Endothelial cell of umbilical vein (primary cell): ENCODE measurements around the gene TMIE. TPM values are rescaled to one million over a fixed set of nuclear protein-coding genes. Genes with fewer than 3 reads are reported as not detected.

Source experiments
- BruUV-seq: library from RNA; stranded (reverse); fragments of 400-500 nt; replicated peaks from 2 replicates; lab custom pipeline; 2021; lab: Mats Ljungman, UMichigan
- CTCF ChIA-PET: fragments of 300-600, 350-600 bp; sonication (Branson Sonifier 250); formaldehyde crosslinking; loops from one replicate; lab custom pipeline; 2021; ENCODE audit warnings: antibody characterized with exemption, inconsistent platforms; lab: Charles Lee
- POLR2A ChIA-PET: fragments of 300-600, 350-600 bp; sonication (Branson Sonifier 250); formaldehyde crosslinking; loops from one replicate; lab custom pipeline; 2021; ENCODE audit warnings: antibody characterized with exemption, inconsistent platforms; lab: Charles Lee
- DNase-seq: peaks from one replicate; pipeline ENCODE4 v3.0.0-alpha.2; 2011; ENCODE audit warnings: low read depth, low spot score
- FAIRE-seq: peaks from 2 replicates; lab custom pipeline; 2011; peaks lifted over from hg19 to GRCh38; lab: Jason Lieb, UNC
- H2AFZ ChIP-seq: 2 replicates; pipeline ENCODE4 v1.6.0; 2012; ENCODE audit warnings: low read depth, low read length, control low read depth, inconsistent platforms
- H3K27ac ChIP-seq: 2 replicates; pipeline ENCODE4 v1.5.1; 2011; ENCODE audit warnings: low read depth, mild to moderate bottlenecking, control low read depth, low read length, moderate library complexity; ENCODE audit not compliant: insufficient read depth
- H3K27me3 ChIP-seq, 2 experiments: 2 replicates each; pipeline versions ENCODE4 v1.6.0 to v1.6.1; 2011; ENCODE audit warnings: low read length in 2 of 2, mixed read lengths in 1 of 2; ENCODE audit not compliant: control insufficient read depth in 2 of 2, insufficient read depth in 2 of 2
- H3K36me3 ChIP-seq, 2 experiments: 2 replicates in 1 of 2; 3 replicates in 1 of 2; pipeline ENCODE4 v1.5.1; 2011; ENCODE audit warnings: low read length in 2 of 2, mild to moderate bottlenecking in 1 of 2, moderate library complexity in 1 of 2; ENCODE audit not compliant: control insufficient read depth in 2 of 2, insufficient read depth in 2 of 2; ENCODE audit errors: extremely low read depth in 1 of 2
- H3K4me1 ChIP-seq: 3 replicates; pipeline ENCODE4 v1.5.1; 2011; ENCODE audit warnings: mild to moderate bottlenecking, low read length; ENCODE audit not compliant: control insufficient read depth, insufficient read depth; ENCODE audit errors: extremely low read depth
- H3K4me2 ChIP-seq: 2 replicates; pipeline ENCODE4 v1.6.1; 2011; ENCODE audit warnings: low read length, control low read depth, mixed read lengths; ENCODE audit not compliant: insufficient read depth
- H3K4me3 ChIP-seq, 3 experiments: fragments of 200-600 bp in 1 of 3; sonication (generic), shearing (Covaris generic) in 1 of 3; replicated peaks in 1 of 3; 2 replicates each; pipeline ENCODE4 v1.5.1; 2011 to 2016; ENCODE audit warnings: control low read depth in 3 of 3, low read length in 3 of 3, mild to moderate bottlenecking in 2 of 3, inconsistent platforms in 1 of 3, low read depth in 1 of 3, moderate library complexity in 1 of 3; ENCODE audit not compliant: insufficient read depth in 1 of 3
- H3K79me2 ChIP-seq: 2 replicates; pipeline ENCODE4 v1.6.0; 2012; ENCODE audit warnings: low read length, inconsistent platforms; ENCODE audit not compliant: control insufficient read depth, insufficient read depth
- H3K9ac ChIP-seq: replicated peaks from 2 replicates; pipeline ENCODE3; 2011; ENCODE audit warnings: low read length, control low read depth; ENCODE audit not compliant: insufficient read depth; ENCODE audit errors: extremely low read depth
- H3K9me1 ChIP-seq: replicated peaks from 3 replicates; pipeline ENCODE4 v1.6.0; 2011; ENCODE audit warnings: mild to moderate bottlenecking, low read length; ENCODE audit not compliant: control insufficient read depth, insufficient read depth; ENCODE audit errors: extremely low read depth
- H3K9me3 ChIP-seq: replicated peaks from 2 replicates; pipeline ENCODE4 v1.5.1; 2012; ENCODE audit warnings: low read length, inconsistent platforms; ENCODE audit not compliant: control insufficient read depth, insufficient read depth
- H4K20me1 ChIP-seq: replicated peaks from 2 replicates; pipeline ENCODE3; 2011; ENCODE audit warnings: mild to moderate bottlenecking, low read length; ENCODE audit not compliant: control insufficient read depth, insufficient read depth; ENCODE audit errors: extremely low read depth
- EZH2 ChIP-seq: IDR thresholded peaks from 2 replicates; pipeline ENCODE4 v1.6.1; 2012; ENCODE audit warnings: borderline replicate concordance, low read depth, mild to moderate bottlenecking, moderate library complexity, low read length, inconsistent platforms; ENCODE audit not compliant: severe bottlenecking
- FOS ChIP-seq: IDR thresholded peaks from 2 replicates; pipeline ENCODE4 v1.6.1; 2011; ENCODE audit warnings: mild to moderate bottlenecking, low read length, moderate library complexity, borderline replicate concordance; ENCODE audit not compliant: insufficient read depth
- GATA2 ChIP-seq: IDR thresholded peaks from 2 replicates; pipeline ENCODE4 v1.7.0; 2011; ENCODE audit warnings: low read depth, mild to moderate bottlenecking, moderate library complexity, mixed read lengths, low read length; ENCODE audit not compliant: insufficient read length, insufficient read depth
- JUN ChIP-seq: IDR thresholded peaks from 2 replicates; pipeline ENCODE4 v1.6.1; 2011; ENCODE audit warnings: borderline replicate concordance, low read depth; ENCODE audit not compliant: insufficient read length, insufficient read depth
- MYC ChIP-seq: IDR thresholded peaks from one replicate; pipeline ENCODE4 v1.6.1; 2011; ENCODE audit warnings: mild to moderate bottlenecking, low read depth, low read length
- POLR2A ChIP-seq: IDR thresholded peaks from 2 replicates; pipeline ENCODE4 v1.6.1; 2012; ENCODE audit warnings: low read depth, mild to moderate bottlenecking, control low read depth, low read length
- POLR2AphosphoS5 ChIP-seq: IDR thresholded peaks from 2 replicates; pipeline ENCODE4 v1.6.1; 2012; ENCODE audit warnings: low read depth, mild to moderate bottlenecking, control low read depth, low read length, moderate library complexity; ENCODE audit not compliant: insufficient read depth
- dilution Hi-C: fragments of 300-500 bp; cut with MboI; formaldehyde crosslinking; loops from one replicate; pipeline ENCODE4 v1.15.0; 2019; ENCODE audit warnings: low sequenced_read_pairs; ENCODE audit not compliant: extremely low pct_ligation_motif_present
- intact Hi-C: fragments of 100-400 bp; cut with micrococcal nuclease; formaldehyde crosslinking; loops from one replicate; pipeline ENCODE4 v1.10.0; 2022
- polyA plus RNA-seq, 4 experiments: library from polyadenylated mRNA; depleted of rRNA in 3 of 4; stranded (reverse) in 3 of 4; unstranded in 1 of 4; fragments of >200 nt; gene quantifications; 2 replicates each; pipeline versions ENCODE4 v1.2.1 to v1.2.3, GENCODE V29; 2011 to 2012; ENCODE audit warnings: missing spikeins in 1 of 4
- total RNA-seq: library from RNA; stranded (reverse); gene quantifications from 2 replicates; pipeline ENCODE4 v1.2.3, GENCODE V29; 2021
- TF ChIP-seq, protein P1 (sequence below): IDR thresholded peaks from 2 replicates; pipeline ENCODE4 v1.6.1; 2011; ENCODE audit not compliant: insufficient read depth, insufficient read length
- TF ChIP-seq, protein P2 (sequence below), 2 donors: IDR thresholded peaks; 1 replicate in 1 of 2; 2 replicates in 1 of 2; pipeline ENCODE4 v1.5.1; 2011; ENCODE audit warnings: low read length in 2 of 2, mild to moderate bottlenecking in 2 of 2, moderate library complexity in 2 of 2, control low read depth in 1 of 2, inconsistent platforms in 1 of 2, low read depth in 1 of 2; ENCODE audit not compliant: insufficient read depth in 1 of 2; ENCODE audit errors: extremely low read depth in 1 of 2

TMIE gene
- total and polyA plus RNA-seq, 2 donors (not counting 3 experiments of a cell fraction or from before 2014, with no cell fraction given), result 0.15 to 0.27 TPM

DNA sequence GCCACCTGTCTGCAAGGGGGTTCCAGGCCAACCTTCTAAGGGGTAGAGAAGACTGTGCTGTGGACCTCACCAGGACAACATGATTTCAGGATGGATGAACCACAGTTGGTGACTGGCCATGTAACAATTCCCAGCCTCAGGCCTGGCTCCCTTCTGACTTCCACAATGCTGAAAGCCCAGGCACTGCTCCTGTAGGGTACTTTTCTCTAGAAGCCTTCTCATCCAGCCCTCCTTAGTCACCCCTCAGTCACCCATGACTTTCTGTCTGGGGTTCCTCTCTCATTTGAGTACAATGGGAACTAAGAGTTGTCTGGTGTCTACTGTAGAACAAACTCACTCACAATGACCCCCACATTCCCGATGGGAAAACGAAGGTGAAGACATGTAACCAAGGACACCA lies 16.3 kb upstream of the TMIE start:
- H3K4me3 ChIP-seq, result no peak overlapping the region
- H4K20me1 ChIP-seq, result no peaks in the 10 kb centered on the region
- dilution Hi-C loops, result no loop called here
- BruUV-seq, result no TSS peak
- H2AFZ ChIP-seq, result no peak overlapping the region
- H3K4me1 ChIP-seq, result no peaks in the 10 kb centered on the region
- FAIRE-seq (no peak), DNase-seq (no peak)
- H3K4me2 ChIP-seq, result no peak overlapping the region
- H3K9ac ChIP-seq, result no peak overlapping the region
- no peaks in the 10 kb centered on the region for H3K9me3 ChIP-seq
- no peaks in the 10 kb centered on the region for H3K27me3 ChIP-seq
- ChIA-PET POLR2A (no interaction called here), CTCF (interaction anchor here (1.0 kb wide), 1 partner anchor 11 kb away, joined by 3 read pairs; no protein-coding TSS in a partner anchor)
- H3K9me1 ChIP-seq, result no peaks in the 10 kb centered on the region
- no peaks in the 10 kb centered on the region for H3K36me3 ChIP-seq
- no peaks in the 10 kb centered on the region for H3K79me2 ChIP-seq
- TF ChIP-seq POLR2A, result no peak
- no peak for TF ChIP-seq MYC
- TF ChIP-seq FOS, result no peak
- TF ChIP-seq, protein P1, sequence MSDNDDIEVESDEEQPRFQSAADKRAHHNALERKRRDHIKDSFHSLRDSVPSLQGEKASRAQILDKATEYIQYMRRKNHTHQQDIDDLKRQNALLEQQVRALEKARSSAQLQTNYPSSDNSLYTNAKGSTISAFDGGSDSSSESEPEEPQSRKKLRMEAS, result no peak
- TF ChIP-seq JUN, result no peak
- TF ChIP-seq, protein P2, sequence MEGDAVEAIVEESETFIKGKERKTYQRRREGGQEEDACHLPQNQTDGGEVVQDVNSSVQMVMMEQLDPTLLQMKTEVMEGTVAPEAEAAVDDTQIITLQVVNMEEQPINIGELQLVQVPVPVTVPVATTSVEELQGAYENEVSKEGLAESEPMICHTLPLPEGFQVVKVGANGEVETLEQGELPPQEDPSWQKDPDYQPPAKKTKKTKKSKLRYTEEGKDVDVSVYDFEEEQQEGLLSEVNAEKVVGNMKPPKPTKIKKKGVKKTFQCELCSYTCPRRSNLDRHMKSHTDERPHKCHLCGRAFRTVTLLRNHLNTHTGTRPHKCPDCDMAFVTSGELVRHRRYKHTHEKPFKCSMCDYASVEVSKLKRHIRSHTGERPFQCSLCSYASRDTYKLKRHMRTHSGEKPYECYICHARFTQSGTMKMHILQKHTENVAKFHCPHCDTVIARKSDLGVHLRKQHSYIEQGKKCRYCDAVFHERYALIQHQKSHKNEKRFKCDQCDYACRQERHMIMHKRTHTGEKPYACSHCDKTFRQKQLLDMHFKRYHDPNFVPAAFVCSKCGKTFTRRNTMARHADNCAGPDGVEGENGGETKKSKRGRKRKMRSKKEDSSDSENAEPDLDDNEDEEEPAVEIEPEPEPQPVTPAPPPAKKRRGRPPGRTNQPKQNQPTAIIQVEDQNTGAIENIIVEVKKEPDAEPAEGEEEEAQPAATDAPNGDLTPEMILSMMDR (IDR thresholded peaks at IDR 0.05; ENCODE audit: extremely low read depth in 1 of 2, insufficient read depth in 1 of 2, low read depth in 1 of 2, low read length in 2 of 2), result no peak
- no peak for TF ChIP-seq POLR2AphosphoS5
- TF ChIP-seq GATA2, result no peak
- no peak for TF ChIP-seq EZH2
- no peak overlapping the region for H3K27ac ChIP-seq
- intact Hi-C loops, result no loop called here
